ENCODE measurements around the gene RPL12. TPM values are rescaled to one million over a fixed set of nuclear protein-coding genes. Genes with fewer than 3 reads are reported as not detected.

The RPL12 gene
- total and polyA plus RNA-seq, 8 donors: 902 to 2,099 (median 1,833) TPM

- TF ChIP-seq, protein P1, sequence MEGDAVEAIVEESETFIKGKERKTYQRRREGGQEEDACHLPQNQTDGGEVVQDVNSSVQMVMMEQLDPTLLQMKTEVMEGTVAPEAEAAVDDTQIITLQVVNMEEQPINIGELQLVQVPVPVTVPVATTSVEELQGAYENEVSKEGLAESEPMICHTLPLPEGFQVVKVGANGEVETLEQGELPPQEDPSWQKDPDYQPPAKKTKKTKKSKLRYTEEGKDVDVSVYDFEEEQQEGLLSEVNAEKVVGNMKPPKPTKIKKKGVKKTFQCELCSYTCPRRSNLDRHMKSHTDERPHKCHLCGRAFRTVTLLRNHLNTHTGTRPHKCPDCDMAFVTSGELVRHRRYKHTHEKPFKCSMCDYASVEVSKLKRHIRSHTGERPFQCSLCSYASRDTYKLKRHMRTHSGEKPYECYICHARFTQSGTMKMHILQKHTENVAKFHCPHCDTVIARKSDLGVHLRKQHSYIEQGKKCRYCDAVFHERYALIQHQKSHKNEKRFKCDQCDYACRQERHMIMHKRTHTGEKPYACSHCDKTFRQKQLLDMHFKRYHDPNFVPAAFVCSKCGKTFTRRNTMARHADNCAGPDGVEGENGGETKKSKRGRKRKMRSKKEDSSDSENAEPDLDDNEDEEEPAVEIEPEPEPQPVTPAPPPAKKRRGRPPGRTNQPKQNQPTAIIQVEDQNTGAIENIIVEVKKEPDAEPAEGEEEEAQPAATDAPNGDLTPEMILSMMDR (IDR thresholded peaks at IDR 0.05): no peak
- DNase-seq: no peak
- no peak for ATAC-seq
- peaks cover 0 to 100% of the 10 kb centered on the region in 2 donors for H3K36me3 ChIP-seq
- H3K4me1 ChIP-seq: peaks cover 14 to 32% of the 10 kb centered on the region in 2 donors
- intact Hi-C loops (cut with DNase I): no loop called here
- no peak overlapping the region for H3K27ac ChIP-seq
- H3K27me3 ChIP-seq: no peaks in the 10 kb centered on the region
- peaks cover 0 to 5% of the 10 kb centered on the region in 2 donors for H3K9me3 ChIP-seq
- H3K4me3 ChIP-seq: no peak overlapping the region
Observed at GRCh38 chr9:127444921-127445850, 6.0 kb downstream of the RPL12 start.

- Histone ChIP-seq H3K36me3 (peaks cover 0 to 100% of the 10 kb centered on the region in 2 donors), H3K4me1 (peaks cover 8 to 24% of the 10 kb centered on the region in 2 donors), H3K9me3 (peaks cover 0 to 5% of the 10 kb centered on the region in 2 donors), H3K27me3 (no peaks in the 10 kb centered on the region), H3K27ac (no peak overlapping the region), H3K4me3 (no peak overlapping the region)
- TF ChIP-seq, protein P1 (IDR thresholded peaks at IDR 0.05): no peak
- no peak for DNase-seq
- no peak for ATAC-seq
- intact Hi-C loops (cut with DNase I): no loop called here
Observed at GRCh38 chr9:127444283-127444920, 6.8 kb downstream of the RPL12 start.

- Histone ChIP-seq H3K27me3 (no peaks in the 10 kb centered on the region), H3K27ac (no peak overlapping the region), H3K4me3 (no peak overlapping the region), H3K4me1 (no peaks in the 10 kb centered on the region), H3K9me3 (no peaks in the 10 kb centered on the region), H3K36me3 (peaks cover 0 to 100% of the 10 kb centered on the region in 2 donors)
- ATAC-seq: no peak
- intact Hi-C loops (cut with DNase I): no loop called here
- no peak for DNase-seq
- TF ChIP-seq, protein P1 (IDR thresholded peaks at IDR 0.05): no peak
Observed at GRCh38 chr9:127438394-127438793, 12.8 kb downstream of the RPL12 start.

DNA sequence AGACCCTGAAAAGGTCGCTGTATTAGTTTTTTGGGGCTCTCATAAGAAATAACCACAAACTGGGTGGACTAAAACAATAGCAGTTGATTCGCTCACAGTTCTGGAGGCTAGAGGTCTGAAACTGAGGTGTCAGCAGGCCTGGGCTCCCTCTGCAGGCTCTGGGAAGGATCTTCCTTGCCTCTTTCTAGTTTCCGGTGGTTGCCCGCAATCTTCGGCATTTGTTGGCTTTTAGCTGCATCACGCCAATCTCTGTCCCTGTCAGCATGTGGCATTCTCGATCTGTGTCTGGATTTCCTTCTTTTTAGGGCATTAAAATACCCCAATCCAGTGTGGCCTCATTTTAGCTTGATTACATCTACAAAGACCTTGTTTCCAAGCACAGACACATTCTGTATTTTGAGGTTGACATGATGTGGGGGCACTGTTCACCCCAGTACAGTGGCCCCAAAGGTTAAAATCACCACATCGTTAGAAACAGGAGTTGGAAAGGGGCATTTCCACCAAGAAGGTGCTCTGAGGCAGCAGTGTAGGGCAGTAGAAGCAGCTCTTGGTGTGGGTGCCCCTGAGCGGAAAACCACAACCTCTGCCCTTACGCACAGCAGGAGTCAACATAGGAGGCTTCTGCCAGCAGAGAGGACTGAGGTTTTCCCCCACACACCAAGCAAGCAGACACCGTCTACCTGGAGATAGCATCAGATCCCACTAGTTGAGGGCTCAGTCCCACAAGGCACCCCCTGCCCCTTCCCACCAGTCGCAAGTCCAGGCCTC is 13.5 kb downstream of the RPL12 start:
- intact Hi-C loops (cut with DNase I): no loop called here
- no peaks in the 10 kb centered on the region for H3K27me3 ChIP-seq
- no peaks in the 10 kb centered on the region for H3K4me1 ChIP-seq
- TF ChIP-seq, protein P1 (IDR thresholded peaks at IDR 0.05): no peak
- H3K36me3 ChIP-seq: peaks cover 0 to 100% of the 10 kb centered on the region in 2 donors
- H3K4me3 ChIP-seq: no peak overlapping the region
- no peak overlapping the region for H3K27ac ChIP-seq
- no peak for ATAC-seq
- H3K9me3 ChIP-seq: no peaks in the 10 kb centered on the region
- DNase-seq: no peak
